Lung microvascular endothelial cell (primary cell): ENCODE measurements around the gene UNC119B. TPM values are rescaled to one million over a fixed set of nuclear protein-coding genes. Genes with fewer than 3 reads are reported as not detected.
A peak's percentile ranks its signal among the peaks of the same experiment; 100 is the strongest.
"Not testable (repeated sequence)": the region's sequence is repeated elsewhere in the genome, so short reads cannot be mapped to it uniquely, and the experiment has no call there.

ENCODE experiments used
- DNase-seq, 2 donors: peaks; one replicate each; pipeline versions ENCODE4 v3.0.0 to v3.0.0-alpha.2; 2010; ENCODE audit warnings: low read depth in 2 of 2
- total RNA-seq: library from RNA; depleted of rRNA; stranded (reverse); fragments of >200 nt; gene quantifications from 2 replicates; pipeline ENCODE4 v1.2.1, GENCODE V29; 2014

Gene UNC119B
- total RNA-seq = 13.5 and 14.3 TPM in 2 replicates

- peak; percentile 59 to 61 for DNase-seq
Measured at GRCh38 chr12:120710031-120710804, at the start of gene UNC119B. UNC119B (plus strand) TSS chr12:120710458; CDS start chr12:120710475, 17 bp downstream.

GRCh38 chr12:120661432-120661831, 48.8 kb upstream of the UNC119B start:
- DNase-seq = no peak

- DNase-seq = no peak
Measured at GRCh38 chr12:120662879-120663278, 47.4 kb upstream of the UNC119B start.

GRCh38 chr12:120663741-120664140, 46.5 kb upstream of the UNC119B start:
- no peak for DNase-seq

GRCh38 chr12:120666571-120667390, 43.5 kb upstream of the UNC119B start:
- no peak for DNase-seq

GRCh38 chr12:120668091-120668867, 42.0 kb upstream of the UNC119B start:
- DNase-seq = no peak

GRCh38 chr12:120668868-120669840, 41.1 kb upstream of the UNC119B start:
- DNase-seq = no peak

GRCh38 chr12:120670237-120670636, 40.0 kb upstream of the UNC119B start:
- not testable (repeated sequence) for DNase-seq

- no peak for DNase-seq
Measured at GRCh38 chr12:120670667-120671066, 39.6 kb upstream of the UNC119B start.

- DNase-seq = no peak
Measured at GRCh38 chr12:120674097-120674636, 36.1 kb upstream of the UNC119B start.

- DNase-seq = peak in 1 of 2 donors; percentile 89
Measured at GRCh38 chr12:120677765-120678473, 32.3 kb upstream of the UNC119B start.

GRCh38 chr12:120678572-120678971, 31.7 kb upstream of the UNC119B start:
- DNase-seq = peak in 1 of 2 donors; percentile 18

GRCh38 chr12:120680165-120680738, 30.0 kb upstream of the UNC119B start:
- peak in 1 of 2 donors; percentile 22 for DNase-seq

- DNase-seq = no peak
Measured at GRCh38 chr12:120684523-120684932, 25.7 kb upstream of the UNC119B start.

GRCh38 chr12:120685522-120685921, 24.7 kb upstream of the UNC119B start:
- DNase-seq = no peak

GRCh38 chr12:120686151-120686689, 24.0 kb upstream of the UNC119B start:
- DNase-seq = peak; percentile 99

GRCh38 chr12:120686690-120687577, 23.3 kb upstream of the UNC119B start, which contains the start of gene MLEC:
MLEC (plus strand) TSS chr12:120687149; CDS start chr12:120687297, 148 bp downstream.
- peak; percentile 97 to 98 for DNase-seq
